ENCODE results near the gene SUPT5H. TPM values are rescaled to one million over a fixed set of nuclear protein-coding genes. Genes with fewer than 3 reads are reported as not detected.

SUPT5H gene
- total RNA-seq, 3 donors from 2014 or later (not counting 1 experiment from before 2014, with no cell fraction given): 228 to 256 (median 230) TPM

- ATAC-seq: no peak
- no peak overlapping the region for H3K27ac ChIP-seq (ENCODE audit: low read length)
- H3K27ac Mint-ChIP-seq: no peak overlapping the region
- no peaks in the 10 kb centered on the region for H3K9me3 Mint-ChIP-seq
- peaks cover 49 to 54% of the 10 kb centered on the region in 2 donors for H3K27me3 Mint-ChIP-seq (ENCODE audit: low read depth in 2 of 2)
- H3K4me3 ChIP-seq (ENCODE audit: low read length): no peak overlapping the region
- peaks cover 17% of the 10 kb centered on the region for H3K4me1 ChIP-seq (ENCODE audit: control insufficient read depth, insufficient read depth, low read length)
- H3K36me3 Mint-ChIP-seq: no peaks in the 10 kb centered on the region
- no peaks in the 10 kb centered on the region for H3K9me3 ChIP-seq (ENCODE audit: control insufficient read depth, insufficient read depth, low read length)
- H3K36me3 ChIP-seq (ENCODE audit: control insufficient read depth, insufficient read depth, low read length): no peaks in the 10 kb centered on the region
- peaks cover 22% of the 10 kb centered on the region for H3K27me3 ChIP-seq (ENCODE audit: control insufficient read depth, insufficient read depth, low read length)
- 68% methylated on average over 7 of the region's 7 CpGs for WGBS (ENCODE audit: insufficient coverage)
- intact Hi-C loops (cut with micrococcal nuclease): no loop called here
- no peak for DNase-seq
- peaks cover 5 to 32% of the 10 kb centered on the region in 2 donors for H3K4me1 Mint-ChIP-seq
- TF ChIP-seq CTCF (IDR thresholded peaks at IDR 0.05): no peak
- peak overlapping the region; percentile 56 for H3K4me3 Mint-ChIP-seq
Observed at GRCh38 chr19:39506598-39506943, 61.2 kb downstream of the SUPT5H start.

- DNase-seq (peak in 1 of 2 donors; percentile 76), ATAC-seq (peak; percentile 48 to 59 (median 53))
- no peaks in the 10 kb centered on the region for H3K9me3 Mint-ChIP-seq
- peak overlapping the region; percentile 14 for H3K4me3 ChIP-seq (ENCODE audit: low read length)
- peaks cover 5 to 32% of the 10 kb centered on the region in 2 donors for H3K4me1 Mint-ChIP-seq
- 8% methylated on average over 96 of the region's 96 CpGs for WGBS (ENCODE audit: insufficient coverage)
- H3K27ac Mint-ChIP-seq: no peak overlapping the region
- no peaks in the 10 kb centered on the region for H3K36me3 Mint-ChIP-seq
- H3K27me3 ChIP-seq (ENCODE audit: control insufficient read depth, insufficient read depth, low read length): peaks cover 22% of the 10 kb centered on the region
- no peaks in the 10 kb centered on the region for H3K36me3 ChIP-seq (ENCODE audit: control insufficient read depth, insufficient read depth, low read length)
- H3K27me3 Mint-ChIP-seq (ENCODE audit: low read depth in 2 of 2): peaks cover 49 to 56% of the 10 kb centered on the region in 2 donors
- H3K4me1 ChIP-seq (ENCODE audit: control insufficient read depth, insufficient read depth, low read length): peaks cover 17% of the 10 kb centered on the region
- TF ChIP-seq CTCF (IDR thresholded peaks at IDR 0.05): no peak
- intact Hi-C loops (cut with micrococcal nuclease): no loop called here
- H3K4me3 Mint-ChIP-seq: peak overlapping the region; percentile 72
- no peak overlapping the region for H3K27ac ChIP-seq (ENCODE audit: low read length)
- H3K9me3 ChIP-seq (ENCODE audit: control insufficient read depth, insufficient read depth, low read length): no peaks in the 10 kb centered on the region
Observed at GRCh38 chr19:39506944-39507714, 61.7 kb downstream of the SUPT5H start.

- peaks cover 14% of the 10 kb centered on the region for H3K4me1 ChIP-seq (ENCODE audit: control insufficient read depth, insufficient read depth, low read length)
- no peak overlapping the region for H3K27ac ChIP-seq (ENCODE audit: low read length)
- Mint-ChIP-seq H3K9me3 (no peaks in the 10 kb centered on the region), H3K36me3 (no peaks in the 10 kb centered on the region), H3K4me3 (peak overlapping the region; percentile 72), H3K27me3 (ENCODE audit: low read depth in 2 of 2) (peaks cover 50 to 60% of the 10 kb centered on the region in 2 donors), H3K4me1 (peaks cover 5 to 31% of the 10 kb centered on the region in 2 donors), H3K27ac (no peak overlapping the region)
- ATAC-seq (no peak), DNase-seq (no peak)
- no peak for TF ChIP-seq CTCF (IDR thresholded peaks at IDR 0.05)
- peaks cover 22% of the 10 kb centered on the region for H3K27me3 ChIP-seq (ENCODE audit: control insufficient read depth, insufficient read depth, low read length)
- no peaks in the 10 kb centered on the region for H3K9me3 ChIP-seq (ENCODE audit: control insufficient read depth, insufficient read depth, low read length)
- 72% methylated on average over 19 of the region's 24 CpGs for WGBS (ENCODE audit: insufficient coverage)
- no peaks in the 10 kb centered on the region for H3K36me3 ChIP-seq (ENCODE audit: control insufficient read depth, insufficient read depth, low read length)
- peak overlapping the region; percentile 14 for H3K4me3 ChIP-seq (ENCODE audit: low read length)
- intact Hi-C loops (cut with micrococcal nuclease): no loop called here
Observed at GRCh38 chr19:39507715-39508364, 62.5 kb downstream of the SUPT5H start.
